Spleen (tissue), 7 donors: ENCODE data around the gene UBR2.

Experiments
- POLR2AphosphoS5 ChIP-seq, 3 donors: sonication (generic); formaldehyde crosslinking; IDR thresholded peaks; one replicate each; pipeline ENCODE4 v1.5.1; 2017; ENCODE audit warnings: antibody characterized with exemption in 3 of 3
- TF ChIP-seq, protein P1 (sequence below), 11 experiments: fragments of 200-600 bp in 7 of 11; fragments of 450-650 bp in 4 of 11; sonication (generic) in 4 of 11; IDR thresholded peaks in 8 of 11; conservative IDR thresholded peaks in 3 of 11; 1 replicate in 7 of 11; 2 replicates in 4 of 11; pipeline versions ENCODE4 v1.4.0 to v1.8.0; 2016 to 2021; ENCODE audit warnings: antibody characterized with exemption in 11 of 11, inconsistent platforms in 4 of 11, mild to moderate bottlenecking in 1 of 11
- donor health status: DM: no; HTN: no; CAD: no; lungs with moderate emphysema.
- donor health status: DM: no; HTN: no; CAD: no.
- donor health status: DM: no; HTN: no; CAD: no.

DNA sequence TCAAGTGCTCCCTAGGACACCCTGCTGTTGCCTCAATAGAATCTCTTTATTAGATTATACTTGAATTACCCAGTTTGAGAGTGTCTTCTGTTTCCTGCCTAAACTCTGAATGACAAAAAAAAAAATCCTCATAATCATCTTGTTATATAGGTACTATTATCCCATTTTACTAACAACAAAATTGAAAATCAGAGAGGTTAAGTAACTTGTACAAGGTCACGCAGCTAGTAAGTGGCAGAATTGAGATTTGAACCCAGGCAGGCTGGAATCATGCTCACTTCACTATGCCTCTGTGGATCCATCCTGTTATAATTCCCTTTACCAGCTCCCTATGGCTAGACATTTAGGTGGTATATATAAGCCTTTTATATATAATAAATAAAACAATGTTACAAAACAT is 36.6 kb upstream of the UBR2 start:
- TF ChIP-seq POLR2AphosphoS5 (IDR thresholded peaks at IDR 0.05) = no peak
- TF ChIP-seq, protein P1, sequence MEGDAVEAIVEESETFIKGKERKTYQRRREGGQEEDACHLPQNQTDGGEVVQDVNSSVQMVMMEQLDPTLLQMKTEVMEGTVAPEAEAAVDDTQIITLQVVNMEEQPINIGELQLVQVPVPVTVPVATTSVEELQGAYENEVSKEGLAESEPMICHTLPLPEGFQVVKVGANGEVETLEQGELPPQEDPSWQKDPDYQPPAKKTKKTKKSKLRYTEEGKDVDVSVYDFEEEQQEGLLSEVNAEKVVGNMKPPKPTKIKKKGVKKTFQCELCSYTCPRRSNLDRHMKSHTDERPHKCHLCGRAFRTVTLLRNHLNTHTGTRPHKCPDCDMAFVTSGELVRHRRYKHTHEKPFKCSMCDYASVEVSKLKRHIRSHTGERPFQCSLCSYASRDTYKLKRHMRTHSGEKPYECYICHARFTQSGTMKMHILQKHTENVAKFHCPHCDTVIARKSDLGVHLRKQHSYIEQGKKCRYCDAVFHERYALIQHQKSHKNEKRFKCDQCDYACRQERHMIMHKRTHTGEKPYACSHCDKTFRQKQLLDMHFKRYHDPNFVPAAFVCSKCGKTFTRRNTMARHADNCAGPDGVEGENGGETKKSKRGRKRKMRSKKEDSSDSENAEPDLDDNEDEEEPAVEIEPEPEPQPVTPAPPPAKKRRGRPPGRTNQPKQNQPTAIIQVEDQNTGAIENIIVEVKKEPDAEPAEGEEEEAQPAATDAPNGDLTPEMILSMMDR (IDR thresholded peaks at IDR 0.05 in 8 of 11, conservative IDR thresholded peaks at IDR 0.05 in 3 of 11) = no peak
